Thyroid gland (tissue), 4 donors: ENCODE measurements around the gene FMN2. TPM values are rescaled to one million over a fixed set of nuclear protein-coding genes. Genes with fewer than 3 reads are reported as not detected.

Experiments
- DNase-seq, 2 donors: peaks; one replicate each; pipeline ENCODE4 v3.0.0-alpha.2; 2019
- H3K27ac ChIP-seq, 3 donors: fragments of 200-600 bp; sonication (generic); 1 replicate in 2 of 3; 2 replicates in 1 of 3; pipeline ENCODE4 v1.5.1; 2016 to 2019; ENCODE audit warnings: mild to moderate bottlenecking in 1 of 3, moderate library complexity in 1 of 3
- H3K27me3 ChIP-seq: fragments of 200-600 bp; sonication (generic); one replicate; pipeline ENCODE4 v1.5.1; 2019
- H3K36me3 ChIP-seq, 2 donors: fragments of 200-600 bp; sonication (generic); one replicate each; pipeline ENCODE4 v1.5.1; 2016 to 2019
- H3K4me1 ChIP-seq, 2 donors: fragments of 200-600 bp; sonication (generic); one replicate each; pipeline ENCODE4 v1.5.1; 2017 to 2019
- H3K4me3 ChIP-seq, 3 donors: fragments of 200-600 bp; sonication (generic); replicated peaks in 1 of 3; 1 replicate in 2 of 3; 2 replicates in 1 of 3; pipeline ENCODE4 v1.5.1; 2016; ENCODE audit warnings: mild to moderate bottlenecking in 1 of 3
- H3K9me3 ChIP-seq: fragments of 200-600 bp; sonication (generic); one replicate; pipeline ENCODE4 v1.5.1; 2017
- POLR2A ChIP-seq, 2 donors: fragments of 450-650 bp; IDR thresholded peaks; one replicate each; pipeline ENCODE4 v1.6.1; 2017; ENCODE audit warnings: antibody characterized with exemption in 2 of 2, mild to moderate bottlenecking in 2 of 2, moderate library complexity in 1 of 2
- WGBS, 2 donors: methylation state at CpG; one replicate each; pipeline ENCODE4 v1.1.5; 2017; 5-methylcytosine and 5-hydroxymethylcytosine counted together
- intact Hi-C: fragments of 100-400 bp; cut with DNase I; formaldehyde crosslinking; loops from one replicate; pipeline ENCODE4 v1.15.1; 2023
- total RNA-seq, 4 donors: library from RNA; depleted of rRNA; stranded (reverse); fragments of >200 nt; gene quantifications; one replicate each; pipeline ENCODE4 v1.2.3, GENCODE V29; 2016
- TF ChIP-seq, protein P1 (sequence below), 6 experiments: fragments of 200-600 bp in 3 of 6; fragments of 450-650 bp in 3 of 6; sonication (generic) in 3 of 6; IDR thresholded peaks; one replicate each; pipeline ENCODE4 v1.5.1; 2016 to 2019; ENCODE audit warnings: antibody characterized with exemption in 6 of 6, mild to moderate bottlenecking in 2 of 6, inconsistent platforms in 1 of 6, moderate library complexity in 1 of 6

FMN2 gene
- total RNA-seq, 4 donors from 2014 or later = 0.78 to 6.2 (median 1.3) TPM; not detected in 1

DNA sequence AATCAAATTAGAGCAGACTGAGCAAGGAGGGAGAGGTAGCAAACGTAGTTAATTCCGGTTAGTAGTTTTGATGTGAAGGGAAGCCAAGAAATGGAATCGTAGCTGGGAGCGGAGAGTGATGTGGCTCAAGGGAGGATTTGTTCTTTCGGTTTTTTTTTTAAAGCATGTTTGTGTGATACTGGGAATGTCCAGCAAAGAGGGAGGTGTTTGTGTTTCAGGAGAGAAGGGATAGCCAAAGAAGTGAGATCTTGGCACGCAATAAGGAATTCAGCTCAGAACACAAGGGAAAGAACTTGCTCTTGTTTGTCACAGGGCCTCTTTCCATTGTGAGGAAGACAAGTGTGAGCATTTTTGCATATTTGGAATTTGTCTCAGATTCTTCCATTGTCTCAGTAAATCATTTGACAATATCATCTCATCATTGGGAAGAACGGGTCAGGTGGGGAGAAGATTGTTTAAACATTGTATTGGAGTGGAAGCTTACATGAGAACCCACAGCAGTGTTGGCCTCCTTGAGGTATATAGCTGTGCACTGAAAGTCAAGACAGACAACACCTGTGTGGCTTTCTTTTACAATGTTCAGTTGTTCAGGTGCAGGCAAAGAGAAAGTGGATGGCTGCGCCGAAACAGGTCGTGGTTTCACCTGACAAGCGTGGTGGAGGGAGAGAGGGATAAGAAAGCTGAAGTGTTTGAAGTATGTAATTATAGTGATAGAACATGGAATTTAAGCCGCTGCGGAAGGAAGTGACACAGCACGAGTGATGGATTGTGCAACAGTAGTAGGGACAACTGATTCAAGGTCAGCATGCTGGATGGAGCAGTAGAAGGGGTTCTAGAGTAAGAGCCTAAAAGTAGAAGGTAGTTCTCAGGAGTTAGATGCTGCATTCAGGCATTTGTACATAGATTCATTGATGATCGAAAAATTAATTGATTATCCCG is 25.4 kb downstream of the FMN2 start:
- Histone ChIP-seq H3K4me1 (no peaks in the 10 kb centered on the region), H3K4me3 (no peak overlapping the region), H3K36me3 (no peaks in the 10 kb centered on the region), H3K9me3 (no peaks in the 10 kb centered on the region), H3K27ac (no peak overlapping the region), H3K27me3 (no peaks in the 10 kb centered on the region)
- no peak for DNase-seq
- WGBS, 2 donors = 85 to 87% methylated on average over 15 to 16 of the region's 16 CpGs
- TF ChIP-seq POLR2A (IDR thresholded peaks at IDR 0.05) = no peak
- TF ChIP-seq, protein P1, sequence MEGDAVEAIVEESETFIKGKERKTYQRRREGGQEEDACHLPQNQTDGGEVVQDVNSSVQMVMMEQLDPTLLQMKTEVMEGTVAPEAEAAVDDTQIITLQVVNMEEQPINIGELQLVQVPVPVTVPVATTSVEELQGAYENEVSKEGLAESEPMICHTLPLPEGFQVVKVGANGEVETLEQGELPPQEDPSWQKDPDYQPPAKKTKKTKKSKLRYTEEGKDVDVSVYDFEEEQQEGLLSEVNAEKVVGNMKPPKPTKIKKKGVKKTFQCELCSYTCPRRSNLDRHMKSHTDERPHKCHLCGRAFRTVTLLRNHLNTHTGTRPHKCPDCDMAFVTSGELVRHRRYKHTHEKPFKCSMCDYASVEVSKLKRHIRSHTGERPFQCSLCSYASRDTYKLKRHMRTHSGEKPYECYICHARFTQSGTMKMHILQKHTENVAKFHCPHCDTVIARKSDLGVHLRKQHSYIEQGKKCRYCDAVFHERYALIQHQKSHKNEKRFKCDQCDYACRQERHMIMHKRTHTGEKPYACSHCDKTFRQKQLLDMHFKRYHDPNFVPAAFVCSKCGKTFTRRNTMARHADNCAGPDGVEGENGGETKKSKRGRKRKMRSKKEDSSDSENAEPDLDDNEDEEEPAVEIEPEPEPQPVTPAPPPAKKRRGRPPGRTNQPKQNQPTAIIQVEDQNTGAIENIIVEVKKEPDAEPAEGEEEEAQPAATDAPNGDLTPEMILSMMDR (IDR thresholded peaks at IDR 0.05) = no peak
- intact Hi-C loops = no loop called here

DNA sequence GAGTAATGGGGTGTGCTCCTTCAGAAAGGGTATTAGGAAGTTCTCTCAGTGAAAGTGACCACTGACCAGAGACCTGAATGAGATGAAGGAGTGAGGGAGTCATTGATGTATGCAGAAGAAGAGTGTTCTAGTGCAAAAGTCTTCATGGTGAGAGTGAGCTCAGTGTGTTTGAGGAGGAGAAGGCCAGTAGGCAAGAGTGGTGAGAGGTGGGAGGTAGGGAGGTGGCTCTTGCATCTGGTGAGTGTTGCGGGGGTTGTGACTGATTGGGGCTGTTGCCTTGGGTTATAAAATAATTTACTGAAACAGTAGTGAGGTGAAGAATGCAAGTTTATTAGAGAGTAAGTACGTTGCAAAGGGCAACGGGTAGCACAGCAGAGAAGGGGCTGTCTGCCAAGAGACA is 26.2 kb downstream of the FMN2 start:
- intact Hi-C loops = no loop called here
- Histone ChIP-seq H3K27me3 (no peaks in the 10 kb centered on the region), H3K4me3 (no peak overlapping the region), H3K9me3 (no peaks in the 10 kb centered on the region), H3K27ac (no peak overlapping the region), H3K36me3 (no peaks in the 10 kb centered on the region), H3K4me1 (no peaks in the 10 kb centered on the region)
- 84 to 89% methylated on average over 3 of the region's 3 CpGs for WGBS, 2 donors
- no peak for DNase-seq
- no peak for TF ChIP-seq POLR2A (IDR thresholded peaks at IDR 0.05)
- TF ChIP-seq, protein P1 (IDR thresholded peaks at IDR 0.05) = no peak

DNA sequence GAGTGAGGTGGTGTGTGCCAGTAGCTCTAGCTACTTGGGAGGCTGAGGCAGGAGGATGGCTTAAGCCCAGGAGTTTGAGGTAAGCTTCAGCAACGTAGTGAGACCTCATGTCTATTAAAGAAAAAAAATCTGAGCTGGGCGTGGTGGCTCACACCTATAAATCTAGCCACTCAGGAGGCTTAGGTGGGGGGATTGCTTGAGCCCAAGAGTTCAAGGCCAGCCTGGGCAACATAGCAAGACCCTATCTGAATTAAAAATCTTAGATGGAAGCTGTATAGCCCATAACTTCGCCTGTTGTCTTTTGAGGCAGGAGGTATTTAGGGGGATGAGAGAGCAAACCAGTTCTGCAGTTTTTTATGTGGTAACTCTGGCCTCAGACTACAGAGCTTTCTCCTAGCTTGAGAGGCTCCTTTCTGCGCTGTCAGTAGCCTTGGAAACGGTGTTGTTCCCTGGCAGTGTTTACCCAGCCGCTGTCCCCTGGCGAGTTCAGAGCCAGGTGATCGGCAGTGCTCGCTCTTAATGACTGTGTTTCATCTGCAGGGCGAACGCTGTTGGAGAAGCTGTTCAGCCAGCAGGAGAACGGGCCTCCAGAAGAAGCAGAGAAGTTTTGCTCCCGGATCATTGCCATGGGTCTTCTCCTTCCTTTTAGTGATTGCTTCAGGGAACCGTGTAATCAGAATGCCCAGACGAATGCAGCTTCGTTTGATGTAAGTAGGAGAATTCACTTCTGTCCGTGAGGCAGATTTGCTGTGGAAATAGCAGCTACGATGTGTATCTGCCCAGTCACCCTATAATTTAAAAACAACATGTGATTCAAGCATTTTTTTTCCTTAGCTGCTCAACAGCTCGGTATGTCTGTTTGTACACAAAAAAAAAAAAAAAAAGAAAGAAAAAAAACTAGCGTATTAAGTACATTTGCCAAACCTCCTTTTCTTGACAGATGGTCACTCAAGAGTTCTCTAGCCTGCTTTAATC is 31.2 kb downstream of the FMN2 start:
- TF ChIP-seq POLR2A (IDR thresholded peaks at IDR 0.05) = peak in 1 of 2 donors; percentile 47
- TF ChIP-seq, protein P1 (IDR thresholded peaks at IDR 0.05) = no peak
- H3K36me3 ChIP-seq = no peaks in the 10 kb centered on the region
- peak overlapping the region in 1 of 3 donors; percentile 62 for H3K27ac ChIP-seq
- DNase-seq = peak; percentile 62
- intact Hi-C loops = no loop called here
- WGBS, 2 donors = 20 to 30% methylated on average over 19 to 20 of the region's 20 CpGs
- no peaks in the 10 kb centered on the region for H3K9me3 ChIP-seq
- H3K27me3 ChIP-seq = no peaks in the 10 kb centered on the region
- no peak overlapping the region for H3K4me3 ChIP-seq
- no peaks in the 10 kb centered on the region for H3K4me1 ChIP-seq

DNA sequence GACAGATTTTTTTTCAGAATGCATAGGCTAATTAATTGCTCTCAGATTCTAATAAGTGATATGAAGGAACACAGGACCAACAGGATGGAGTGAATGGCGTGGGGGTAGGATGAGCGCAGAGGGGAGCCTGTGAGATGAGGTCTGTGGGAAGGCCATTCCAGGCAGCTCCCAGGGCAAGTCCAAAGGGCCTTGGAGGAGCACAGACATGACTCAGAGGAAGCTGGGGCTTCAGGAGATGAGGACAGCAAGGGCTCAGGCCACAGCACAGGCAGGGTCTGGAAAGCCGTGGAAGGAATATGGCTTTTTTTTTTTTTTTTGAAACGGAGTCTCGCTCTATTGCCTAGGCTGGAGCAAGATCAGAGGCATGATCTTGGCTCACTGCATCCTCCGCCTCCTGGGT is 35.1 kb downstream of the FMN2 start:
- Histone ChIP-seq H3K9me3 (no peaks in the 10 kb centered on the region), H3K36me3 (no peaks in the 10 kb centered on the region), H3K27ac (no peak overlapping the region), H3K4me3 (no peak overlapping the region), H3K4me1 (no peaks in the 10 kb centered on the region), H3K27me3 (no peaks in the 10 kb centered on the region)
- TF ChIP-seq, protein P1 (IDR thresholded peaks at IDR 0.05) = no peak
- no peak for TF ChIP-seq POLR2A (IDR thresholded peaks at IDR 0.05)
- DNase-seq = no peak
- 92 to 94% methylated on average over 6 of the region's 6 CpGs for WGBS, 2 donors
- intact Hi-C loops = no loop called here
